SJSA1 (cell line): ENCODE measurements around the gene TAF6. TPM values are rescaled to one million over a fixed set of nuclear protein-coding genes. Genes with fewer than 3 reads are reported as not detected.

Experiments used
- DNase-seq, 2 experiments: peaks; one replicate each; pipeline ENCODE4 v3.0.0-alpha.2; 2015 to 2020; ENCODE audit warnings: low spot score in 2 of 2, low read depth in 1 of 2
- H3K27ac ChIP-seq: fragments of 250-450 bp; sonication (Bioruptor Pico); 2 replicates; pipeline ENCODE4 v1.5.1; 2020; ENCODE audit warnings: mild to moderate bottlenecking, moderate library complexity
- H3K27me3 ChIP-seq: fragments of 250-450 bp; sonication (Bioruptor Pico); replicated peaks from 2 replicates; pipeline ENCODE4 v1.5.1; 2020; ENCODE audit warnings: mild to moderate bottlenecking, moderate library complexity
- H3K36me3 ChIP-seq: fragments of 250-450 bp; sonication (Bioruptor Pico); 2 replicates; pipeline ENCODE4 v1.5.1; 2020; ENCODE audit warnings: mild to moderate bottlenecking
- H3K4me1 ChIP-seq: fragments of 250-450 bp; sonication (Bioruptor Pico); replicated peaks from 2 replicates; pipeline ENCODE4 v1.6.1; 2021; ENCODE audit warnings: mild to moderate bottlenecking
- H3K4me3 ChIP-seq: fragments of 250-450 bp; sonication (Bioruptor Pico); 2 replicates; pipeline ENCODE4 v1.5.1; 2020; ENCODE audit warnings: mild to moderate bottlenecking
- H3K9me3 ChIP-seq: fragments of 250-450 bp; sonication (Bioruptor Pico); replicated peaks from 2 replicates; pipeline ENCODE4 v1.5.1; 2020; ENCODE audit warnings: mild to moderate bottlenecking
- total RNA-seq: library from RNA; depleted of rRNA; stranded (reverse); fragments of >200 nt; shearing (Covaris generic); gene quantifications from 2 replicates; pipeline ENCODE4 v1.2.3, GENCODE V29; 2014; rRNA removed

The TAF6 gene
- total RNA-seq, 1 experiment from 2014 or later, result 35.3 TPM

- H3K27ac ChIP-seq, result no peak overlapping the region
- no peak for DNase-seq
- no peaks in the 10 kb centered on the region for H3K27me3 ChIP-seq
- no peaks in the 10 kb centered on the region for H3K4me1 ChIP-seq
- peaks cover 99% of the 10 kb centered on the region for H3K36me3 ChIP-seq
- peaks cover 43% of the 10 kb centered on the region for H3K9me3 ChIP-seq
- no peak overlapping the region for H3K4me3 ChIP-seq
Measured at GRCh38 chr7:100071018-100071723, 48.0 kb downstream of the TAF6 start.

DNA sequence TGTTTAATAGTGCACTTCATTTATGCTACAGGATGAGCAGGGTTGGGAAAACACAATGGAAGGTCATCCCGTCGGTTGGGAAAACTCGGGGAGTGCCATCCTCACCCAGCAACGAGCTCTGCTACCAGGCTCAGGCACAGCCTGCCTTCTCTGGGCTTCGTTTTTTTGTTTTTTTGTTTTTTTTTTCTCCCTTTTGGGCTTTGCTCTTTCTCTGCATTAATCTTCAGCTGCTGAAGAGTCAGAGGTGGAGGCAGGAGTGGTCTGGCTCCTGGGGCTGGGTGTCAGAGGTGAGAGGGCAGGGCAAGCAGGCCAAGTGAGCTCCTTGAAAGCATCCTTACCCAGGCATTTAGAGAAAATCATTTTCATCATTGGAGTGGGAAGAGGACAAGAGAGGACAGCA, 49.2 kb downstream of the TAF6 start:
- Histone ChIP-seq H3K4me1 (no peaks in the 10 kb centered on the region), H3K27me3 (no peaks in the 10 kb centered on the region), H3K36me3 (peaks cover 98% of the 10 kb centered on the region), H3K9me3 (peaks cover 43% of the 10 kb centered on the region), H3K4me3 (no peak overlapping the region), H3K27ac (no peak overlapping the region)
- DNase-seq, result no peak

DNA sequence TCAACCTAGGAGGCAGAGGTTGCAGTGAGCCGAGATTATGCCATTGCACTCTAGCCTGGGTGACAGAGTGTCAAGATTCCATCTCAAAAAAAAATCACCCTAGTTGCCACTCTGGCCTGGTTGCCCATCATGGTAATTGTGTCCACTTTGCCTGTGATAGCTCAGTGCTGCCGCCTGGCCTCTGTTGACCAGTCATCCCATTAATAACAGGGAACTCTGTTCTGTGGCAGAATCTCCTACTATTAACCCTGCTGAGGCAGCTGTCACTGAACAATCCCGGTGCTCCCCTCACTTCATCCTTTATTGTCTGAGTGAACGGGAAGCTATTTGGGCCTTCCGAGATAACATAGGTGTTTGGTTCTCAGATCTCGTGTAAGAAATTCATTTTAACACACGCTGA, 52.2 kb downstream of the TAF6 start:
- no peak for DNase-seq
- no peak overlapping the region for H3K27ac ChIP-seq
- H3K4me1 ChIP-seq, result no peaks in the 10 kb centered on the region
- no peaks in the 10 kb centered on the region for H3K27me3 ChIP-seq
- H3K4me3 ChIP-seq, result no peak overlapping the region
- H3K36me3 ChIP-seq, result peaks cover 89% of the 10 kb centered on the region
- peaks cover 24% of the 10 kb centered on the region for H3K9me3 ChIP-seq

- Histone ChIP-seq H3K27ac (no peak overlapping the region), H3K36me3 (peaks cover 86% of the 10 kb centered on the region), H3K4me3 (no peak overlapping the region), H3K4me1 (no peaks in the 10 kb centered on the region), H3K9me3 (peaks cover 10% of the 10 kb centered on the region), H3K27me3 (no peaks in the 10 kb centered on the region)
- DNase-seq, result no peak
Measured at GRCh38 chr7:100065452-100066186, 53.5 kb downstream of the TAF6 start.

- Histone ChIP-seq H3K36me3 (peaks cover 82% of the 10 kb centered on the region), H3K27ac (no peak overlapping the region), H3K4me1 (no peaks in the 10 kb centered on the region), H3K9me3 (no peaks in the 10 kb centered on the region), H3K27me3 (no peaks in the 10 kb centered on the region), H3K4me3 (no peak overlapping the region)
- DNase-seq, result no peak
Measured at GRCh38 chr7:100064162-100064561, 55.0 kb downstream of the TAF6 start.

GRCh38 chr7:100063376-100063775, 55.8 kb downstream of the TAF6 start:
- H3K36me3 ChIP-seq, result peaks cover 83% of the 10 kb centered on the region
- no peaks in the 10 kb centered on the region for H3K9me3 ChIP-seq
- H3K27me3 ChIP-seq, result no peaks in the 10 kb centered on the region
- DNase-seq, result no peak
- H3K4me3 ChIP-seq, result no peak overlapping the region
- H3K4me1 ChIP-seq, result no peaks in the 10 kb centered on the region
- no peak overlapping the region for H3K27ac ChIP-seq

- Histone ChIP-seq H3K4me1 (no peaks in the 10 kb centered on the region), H3K36me3 (peaks cover 83% of the 10 kb centered on the region), H3K27ac (no peak overlapping the region), H3K27me3 (no peaks in the 10 kb centered on the region), H3K9me3 (no peaks in the 10 kb centered on the region), H3K4me3 (no peak overlapping the region)
- no peak for DNase-seq
Measured at GRCh38 chr7:100061518-100062193, 57.5 kb downstream of the TAF6 start.

GRCh38 chr7:100059251-100059739, 59.9 kb downstream of the TAF6 start:
- no peaks in the 10 kb centered on the region for H3K9me3 ChIP-seq
- no peak for DNase-seq
- peaks cover 61% of the 10 kb centered on the region for H3K36me3 ChIP-seq
- H3K4me3 ChIP-seq, result no peak overlapping the region
- no peak overlapping the region for H3K27ac ChIP-seq
- H3K4me1 ChIP-seq, result no peaks in the 10 kb centered on the region
- no peaks in the 10 kb centered on the region for H3K27me3 ChIP-seq

Other genes with a start within 250 kb of the TAF6 start
- gene OR2AE1, start 242.3 kb downstream of the TAF6 start, total RNA-seq, result not detected in 2 replicates
- 11.4 and 13.9 TPM in 2 replicates for gene TRIM4, start 199.8 kb downstream of the TAF6 start, total RNA-seq
- not detected in 2 replicates for gene GJC3, start 189.7 kb downstream of the TAF6 start, total RNA-seq
- gene AZGP1, start 143.3 kb downstream of the TAF6 start, total RNA-seq, result not detected in 2 replicates
- 11.5 and 19.4 TPM in 2 replicates for gene ZKSCAN1, start 103.8 kb downstream of the TAF6 start, total RNA-seq
- 13.9 and 20.7 TPM in 2 replicates for gene ZSCAN21, start 69.6 kb downstream of the TAF6 start, total RNA-seq
- gene ZNF3, start 37.6 kb downstream of the TAF6 start, total RNA-seq, result 27.4 and 36.9 TPM in 2 replicates
- gene COPS6, start 30.4 kb downstream of the TAF6 start, total RNA-seq, result 56.4 and 111 TPM in 2 replicates
- gene MCM7, start 18.0 kb downstream of the TAF6 start, total RNA-seq, result 200 and 254 TPM in 2 replicates
- 11.1 and 17.5 TPM in 2 replicates for gene AP4M1, start 17.7 kb downstream of the TAF6 start, total RNA-seq
- gene CNPY4, start 276 bp upstream of the TAF6 start, total RNA-seq, result 22.5 and 24.6 TPM in 2 replicates
- 2.4 and 3.3 TPM in 2 replicates for gene MBLAC1, start 7.6 kb upstream of the TAF6 start, total RNA-seq
- gene LAMTOR4, start 29.6 kb upstream of the TAF6 start, total RNA-seq, result 115 and 123 TPM in 2 replicates
- 5.1 and 7.4 TPM in 2 replicates for gene TRAPPC14, start 39.4 kb upstream of the TAF6 start, total RNA-seq
- gene GAL3ST4, start 49.3 kb upstream of the TAF6 start, total RNA-seq, result 1.2 and 2.7 TPM in 2 replicates
- 4.4 and 6.5 TPM in 2 replicates for gene GPC2, start 58.0 kb upstream of the TAF6 start, total RNA-seq
- gene STAG3, start 58.6 kb upstream of the TAF6 start, total RNA-seq, result 0.26 TPM in 1 of 2 replicates, not detected in the other
- 1.7 TPM in 1 of 2 replicates, not detected in the other for gene PVRIG, start 100.6 kb upstream of the TAF6 start, total RNA-seq
- not detected in 2 replicates for gene SPDYE3, start 188.3 kb upstream of the TAF6 start, total RNA-seq
- 16.1 and 18.8 TPM in 2 replicates for gene PILRB, start 238.8 kb upstream of the TAF6 start, total RNA-seq